Measurements from ENCODE around the gene CDKAL1. TPM values are rescaled to one million over a fixed set of nuclear protein-coding genes. Genes with fewer than 3 reads are reported as not detected.

Gene CDKAL1
- total and polyA plus RNA-seq, 2 of the 13 experiments (the other 11 are each of a cell fraction or from before 2014, with no cell fraction given), result 9.5 to 27.7 TPM

GRCh38 chr6:20538131-20538662 lies 3.9 kb downstream of the CDKAL1 start:
- no peak overlapping the region for H2AFZ ChIP-seq (ENCODE audit: low read length)
- H3K9me3 ChIP-seq (ENCODE audit: low read length), result no peaks in the 10 kb centered on the region
- in situ Hi-C loops (cut with HindIII; ENCODE audit: extremely low pct_ligation_motif_present, low pct_unique_long_range_greater_than_20kb) (no loop called here), intact Hi-C loops (cut with micrococcal nuclease; ENCODE audit: unreplicated experiment) (no loop called here)
- FAIRE-seq (no peak), ATAC-seq (no peak), DNase-seq (ENCODE audit: low spot score) (no peak)
- H3K9ac ChIP-seq (ENCODE audit: insufficient read depth, low read depth, low read length), result no peak overlapping the region
- ChIA-PET CTCF (ENCODE audit: low intra/inter-chr PET ratio, low total read pairs) (no interaction called here), POLR2A (no interaction called here)
- no peak overlapping the region for H3K27ac ChIP-seq (ENCODE audit: extremely low read length, insufficient read depth, low read length)
- H4K20me1 ChIP-seq (ENCODE audit: insufficient read depth, low read length), result no peaks in the 10 kb centered on the region
- WGBS (ENCODE audit: low lambda C conversion rate), result 100% methylated on average over 1 of the region's 1 CpG
- H3K4me1 ChIP-seq (ENCODE audit: insufficient read depth, low read length), result peaks cover 58% of the 10 kb centered on the region
- H3K36me3 ChIP-seq (replicated peaks in 1 of 2; ENCODE audit: control insufficient read depth in 1 of 2, insufficient read depth in 2 of 2, low read length in 2 of 2), result peaks cover 0 to 12% of the 10 kb centered on the region in 2 experiments; a peak in 4 of 5 replicates
- H3K79me2 ChIP-seq (ENCODE audit: insufficient read depth, low read length), result peaks cover 55% of the 10 kb centered on the region
- H3K4me3 ChIP-seq (replicated peaks in 1 of 3; ENCODE audit: insufficient read depth in 1 of 3, low read depth in 2 of 3, low read length in 3 of 3), result no peak overlapping the region
- peaks cover 0 to 5% of the 10 kb centered on the region in 2 experiments; a peak in 1 of 5 replicates for H3K27me3 ChIP-seq (ENCODE audit: control insufficient read depth in 1 of 2, insufficient read depth in 2 of 2, low read length in 2 of 2)
- no peak overlapping the region for H3K4me2 ChIP-seq (ENCODE audit: low read depth, low read length)
- no peak for TF ChIP-seq ZFP90 (CRISPR knock-in tag; IDR thresholded peaks at IDR 0.05; ENCODE audit: borderline replicate concordance)
- no peak for TF ChIP-seq ELF4 (CRISPR knock-in tag; IDR thresholded peaks at IDR 0.05; ENCODE audit: borderline replicate concordance)
- TF ChIP-seq ZNF749 (CRISPR knock-in tag; IDR thresholded peaks at IDR 0.05; ENCODE audit: borderline replicate concordance), result no peak
- no peak for TF ChIP-seq ZBTB42 (CRISPR knock-in tag; IDR thresholded peaks at IDR 0.05)
- TF ChIP-seq U2AF1 (optimal IDR thresholded peaks at IDR 0.05; ENCODE audit: low read depth, low read length), result no peak
- no peak for TF ChIP-seq ZNF549 (CRISPR knock-in tag; IDR thresholded peaks at IDR 0.05)
- no peak for TF ChIP-seq ZNF230 (CRISPR knock-in tag; IDR thresholded peaks at IDR 0.05)
- no peak for TF ChIP-seq ZNF569 (CRISPR knock-in tag; IDR thresholded peaks at IDR 0.05; ENCODE audit: borderline replicate concordance)
- no peak for TF ChIP-seq ZNF264 (CRISPR knock-in tag; IDR thresholded peaks at IDR 0.05)
- TF ChIP-seq ZNF576 (CRISPR knock-in tag; IDR thresholded peaks at IDR 0.05), result no peak
- TF ChIP-seq SYNCRIP (IDR thresholded peaks at IDR 0.05; ENCODE audit: insufficient read depth, low read depth, low read length), result no peak
- no peak for TF ChIP-seq DPF2 (CRISPR knock-in tag; IDR thresholded peaks at IDR 0.05; ENCODE audit: borderline replicate concordance, low read depth)
- TF ChIP-seq SP5 (CRISPR knock-in tag; IDR thresholded peaks at IDR 0.05; ENCODE audit: borderline replicate concordance, low read depth), result no peak
- no peak for TF ChIP-seq POLR2AphosphoS5 (IDR thresholded peaks at IDR 0.05; ENCODE audit: low read depth, low read length)
- TF ChIP-seq ZMAT5 (CRISPR knock-in tag; IDR thresholded peaks at IDR 0.05; ENCODE audit: borderline replicate concordance, low read depth), result no peak
- TF ChIP-seq ZNF558 (CRISPR knock-in tag; IDR thresholded peaks at IDR 0.05; ENCODE audit: borderline replicate concordance), result no peak
- BruUV-seq (replicated peaks), result no TSS peak
